HG03575 (cell line): ENCODE data around the gene CHMP6.

Experiments
- ATAC-seq: cut with Tn5 transposase; IDR thresholded peaks from one replicate; pipeline ENCODE4 v1.9.1; 2021; ENCODE audit not compliant: unreplicated experiment, insufficient number of reproducible peaks, low FRiP score; ENCODE audit errors: extremely low read depth

CHMP6 gene

GRCh38 chr17:80955671-80956280 lies 35.9 kb upstream of the CHMP6 start:
- no peak for ATAC-seq

GRCh38 chr17:80956321-80957190 lies 35.1 kb upstream of the CHMP6 start:
- ATAC-seq = no peak

GRCh38 chr17:80957461-80957941 lies 34.1 kb upstream of the CHMP6 start:
- no peak for ATAC-seq

GRCh38 chr17:80959330-80960036 lies 32.2 kb upstream of the CHMP6 start:
- no peak for ATAC-seq

- ATAC-seq = no peak
Measured at GRCh38 chr17:80960037-80960796, 31.4 kb upstream of the CHMP6 start.

- ATAC-seq = no peak
Measured at GRCh38 chr17:80960797-80961452, 30.7 kb upstream of the CHMP6 start.

- no peak for ATAC-seq
Measured at GRCh38 chr17:80961541-80962330, 29.9 kb upstream of the CHMP6 start.

GRCh38 chr17:80962356-80963329 lies 29.0 kb upstream of the CHMP6 start:
- no peak for ATAC-seq

GRCh38 chr17:80963812-80964543 lies 27.7 kb upstream of the CHMP6 start:
- ATAC-seq = no peak

- no peak for ATAC-seq
Measured at GRCh38 chr17:80964544-80964856, 27.1 kb upstream of the CHMP6 start.

GRCh38 chr17:80964859-80965580 lies 26.6 kb upstream of the CHMP6 start:
- no peak for ATAC-seq

- no peak for ATAC-seq
Measured at GRCh38 chr17:80965606-80966005, 26.0 kb upstream of the CHMP6 start.

GRCh38 chr17:80967404-80967872 lies 24.2 kb upstream of the CHMP6 start:
- no peak for ATAC-seq

- ATAC-seq = no peak
Measured at GRCh38 chr17:80968602-80969029, 23.0 kb upstream of the CHMP6 start.

GRCh38 chr17:80969030-80969673 lies 22.5 kb upstream of the CHMP6 start:
- ATAC-seq = no peak
